ENCODE data around the gene GDF15.
"Not testable (repeated sequence)": the region's sequence is repeated elsewhere in the genome, so short reads cannot be mapped to it uniquely, and the experiment has no call there.

GDF15 gene

DNA sequence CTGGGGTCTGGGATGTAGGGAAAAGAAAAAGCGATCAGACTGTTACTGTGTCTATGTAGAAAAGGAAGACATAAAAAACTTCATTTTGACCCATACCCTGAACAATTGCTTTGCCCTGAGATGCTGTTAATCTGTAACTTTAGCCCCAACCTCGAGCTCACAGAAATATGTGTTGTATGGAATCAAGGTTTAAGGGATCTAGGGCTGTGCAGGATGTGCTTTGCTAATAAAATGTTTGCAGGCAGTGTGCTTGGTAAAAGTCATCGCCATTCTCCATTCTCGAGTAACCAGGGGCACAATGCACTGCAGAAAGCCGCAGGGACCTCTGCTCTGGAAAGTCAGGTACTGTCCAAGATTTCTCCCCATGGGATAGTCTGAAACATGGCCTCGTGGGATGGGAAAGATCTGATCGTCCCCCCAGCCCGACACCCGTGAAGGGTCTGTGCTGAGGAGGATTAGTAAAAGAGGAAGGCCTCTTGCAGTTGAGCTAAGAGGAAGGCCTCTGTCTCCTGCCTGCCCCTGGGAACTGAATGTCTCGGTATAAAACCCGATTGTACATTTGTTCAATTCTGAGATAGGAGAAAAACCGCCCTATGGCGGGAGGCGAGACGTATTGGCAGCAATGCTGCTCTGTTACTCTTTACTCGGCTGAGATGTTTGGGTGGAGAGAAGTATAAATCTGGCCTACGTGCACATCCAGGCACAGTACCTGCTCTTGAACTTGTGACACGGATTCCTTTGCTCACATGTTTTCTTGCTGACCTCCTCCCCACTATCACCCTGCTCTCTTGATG, 16.7 kb downstream of the GDF15 start:
- H3K14ac ChIP-seq (ENCODE audit: low read length); H2BK12ac ChIP-seq (ENCODE audit: low read length); H2AK5ac ChIP-seq (ENCODE audit: low read depth, low read length); H3K27ac ChIP-seq (replicated peaks; ENCODE audit: low read length); H2BK120ac ChIP-seq (ENCODE audit: low read depth, low read length); DNase-seq (ENCODE audit: low spot score); H4K8ac ChIP-seq (ENCODE audit: low read depth, low read length); H3K4me2 ChIP-seq (ENCODE audit: insufficient read depth, low read length, poor library complexity, severe bottlenecking); H3K9ac ChIP-seq (ENCODE audit: low read depth, low read length, poor library complexity); H3K4ac ChIP-seq (ENCODE audit: low read length); H3K23ac ChIP-seq (ENCODE audit: low read depth, low read length, poor library complexity); H4K91ac ChIP-seq (ENCODE audit: low read depth, low read length, poor library complexity); H3K36me3 ChIP-seq (replicated peaks in 1 of 2; ENCODE audit: control insufficient read depth in 2 of 2, insufficient read depth in 2 of 2, low read length in 2 of 2); H2BK15ac ChIP-seq (ENCODE audit: low read length); H2BK5ac ChIP-seq (ENCODE audit: low read length); H3K18ac ChIP-seq (ENCODE audit: low read length); H3K9me3 ChIP-seq (replicated peaks in 1 of 2; ENCODE audit: control insufficient read depth in 2 of 2, insufficient read depth in 1 of 2, low read depth in 1 of 2, low read length in 2 of 2); H3K79me1 ChIP-seq (ENCODE audit: low read depth, low read length); H3K4me1 ChIP-seq (ENCODE audit: control insufficient read depth in 2 of 2, insufficient read depth in 1 of 2, low read depth in 1 of 2, low read length in 2 of 2); H3K4me3 ChIP-seq (ENCODE audit: low read length in 2 of 2); H3K27me3 ChIP-seq (ENCODE audit: control insufficient read depth in 3 of 3, insufficient read depth in 3 of 3, low read depth in 1 of 3, low read length in 3 of 3): not testable (repeated sequence)
- peak overlapping the region; percentile 78 for H2AFZ ChIP-seq (ENCODE audit: low read length)
- no CpG with 5 or more reads among the region's 18 CpGs for WGBS, 2 donors (ENCODE audit: extremely low coverage in 2 of 2, insufficient read length in 2 of 2, insufficient replicate concordance in 1 of 2)

DNA sequence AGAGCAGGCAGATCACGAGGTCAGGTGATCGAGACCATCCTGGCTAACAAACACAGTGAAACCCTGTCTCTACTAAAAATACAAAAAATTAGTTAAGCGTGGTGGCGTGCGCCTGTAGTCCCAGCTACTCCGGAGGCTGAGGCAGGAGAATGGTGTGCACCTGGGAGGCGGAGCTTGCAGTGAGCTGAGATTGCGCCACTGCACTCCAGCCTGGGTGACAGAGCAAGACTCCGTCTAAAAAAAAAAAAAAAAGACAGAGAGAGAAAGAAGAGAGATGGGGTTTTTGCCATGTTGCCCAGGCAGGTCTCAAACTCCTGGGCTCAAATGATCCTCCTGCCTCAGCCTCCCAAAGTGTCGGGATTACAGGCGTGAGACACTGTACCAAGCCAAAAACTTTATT, 19.8 kb downstream of the GDF15 start:
- not testable (repeated sequence) for DNase-seq (ENCODE audit: low spot score); H3K9ac ChIP-seq (ENCODE audit: low read depth, low read length, poor library complexity); H3K79me1 ChIP-seq (ENCODE audit: low read depth, low read length); H2BK12ac ChIP-seq (ENCODE audit: low read length); H3K4me1 ChIP-seq (ENCODE audit: control insufficient read depth in 2 of 2, insufficient read depth in 1 of 2, low read depth in 1 of 2, low read length in 2 of 2); H3K27me3 ChIP-seq (ENCODE audit: control insufficient read depth in 3 of 3, insufficient read depth in 3 of 3, low read depth in 1 of 3, low read length in 3 of 3); H3K23ac ChIP-seq (ENCODE audit: low read depth, low read length, poor library complexity); H4K91ac ChIP-seq (ENCODE audit: low read depth, low read length, poor library complexity); H2AK5ac ChIP-seq (ENCODE audit: low read depth, low read length); H3K4me3 ChIP-seq (ENCODE audit: low read length in 2 of 2); H3K4me2 ChIP-seq (ENCODE audit: insufficient read depth, low read length, poor library complexity, severe bottlenecking); H2AFZ ChIP-seq (ENCODE audit: low read length); H3K4ac ChIP-seq (ENCODE audit: low read length); H3K18ac ChIP-seq (ENCODE audit: low read length); H3K27ac ChIP-seq (replicated peaks; ENCODE audit: low read length); H3K9me3 ChIP-seq (replicated peaks in 1 of 2; ENCODE audit: control insufficient read depth in 2 of 2, insufficient read depth in 1 of 2, low read depth in 1 of 2, low read length in 2 of 2); H3K14ac ChIP-seq (ENCODE audit: low read length); H2BK5ac ChIP-seq (ENCODE audit: low read length); H4K8ac ChIP-seq (ENCODE audit: low read depth, low read length); H3K36me3 ChIP-seq (replicated peaks in 1 of 2; ENCODE audit: control insufficient read depth in 2 of 2, insufficient read depth in 2 of 2, low read length in 2 of 2); H2BK15ac ChIP-seq (ENCODE audit: low read length); H2BK120ac ChIP-seq (ENCODE audit: low read depth, low read length)
- no CpG with 5 or more reads among the region's 11 CpGs for WGBS, 2 donors (ENCODE audit: extremely low coverage in 2 of 2, insufficient read length in 2 of 2, insufficient replicate concordance in 1 of 2)

DNA sequence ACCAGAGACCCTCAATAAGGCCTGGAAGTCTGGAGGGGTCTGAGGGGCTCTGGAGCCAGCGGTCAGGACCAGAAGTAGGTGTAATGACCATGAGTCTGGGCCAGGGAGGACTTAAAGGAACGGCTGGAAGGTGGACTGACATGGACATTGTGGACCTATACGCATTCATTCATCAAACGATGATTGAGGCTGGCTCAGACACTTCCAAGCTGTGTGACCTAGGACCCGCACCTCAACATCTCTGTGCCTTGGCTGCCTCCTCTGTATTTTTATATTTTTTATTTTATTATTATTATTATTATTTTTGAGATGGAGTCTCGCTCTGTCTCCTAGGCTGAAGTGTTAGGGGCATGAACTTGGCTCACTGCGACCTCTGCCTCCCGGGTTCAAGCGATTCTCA, 20.8 kb downstream of the GDF15 start:
- H4K8ac ChIP-seq (ENCODE audit: low read depth, low read length), result no peak overlapping the region
- peaks cover 0 to 7% of the 10 kb centered on the region in 2 donors for H3K4me1 ChIP-seq (ENCODE audit: control insufficient read depth in 2 of 2, insufficient read depth in 1 of 2, low read depth in 1 of 2, low read length in 2 of 2)
- H2BK120ac ChIP-seq (ENCODE audit: low read depth, low read length), result no peak overlapping the region
- H3K9ac ChIP-seq (ENCODE audit: low read depth, low read length, poor library complexity), result no peak overlapping the region
- no peak overlapping the region for H2AK5ac ChIP-seq (ENCODE audit: low read depth, low read length)
- no peak overlapping the region for H2BK5ac ChIP-seq (ENCODE audit: low read length)
- no peak overlapping the region for H2BK12ac ChIP-seq (ENCODE audit: low read length)
- H3K4ac ChIP-seq (ENCODE audit: low read length), result no peak overlapping the region
- no peaks in the 10 kb centered on the region for H3K9me3 ChIP-seq (replicated peaks in 1 of 2; ENCODE audit: control insufficient read depth in 2 of 2, insufficient read depth in 1 of 2, low read depth in 1 of 2, low read length in 2 of 2)
- no peaks in the 10 kb centered on the region for H3K36me3 ChIP-seq (replicated peaks in 1 of 2; ENCODE audit: control insufficient read depth in 2 of 2, insufficient read depth in 2 of 2, low read length in 2 of 2)
- peak overlapping the region; percentile 11 for H3K4me2 ChIP-seq (ENCODE audit: insufficient read depth, low read length, poor library complexity, severe bottlenecking)
- WGBS, 2 donors (ENCODE audit: extremely low coverage in 2 of 2, insufficient read length in 2 of 2, insufficient replicate concordance in 1 of 2), result no CpG with 5 or more reads among the region's 9 CpGs
- no peak overlapping the region for H3K18ac ChIP-seq (ENCODE audit: low read length)
- no peak for DNase-seq (ENCODE audit: low spot score)
- H3K14ac ChIP-seq (ENCODE audit: low read length), result no peak overlapping the region
- no peaks in the 10 kb centered on the region for H3K79me1 ChIP-seq (ENCODE audit: low read depth, low read length)
- no peak overlapping the region for H3K4me3 ChIP-seq (ENCODE audit: low read length in 2 of 2)
- H2AFZ ChIP-seq (ENCODE audit: low read length), result no peak overlapping the region
- H4K91ac ChIP-seq (ENCODE audit: low read depth, low read length, poor library complexity), result no peak overlapping the region
- H2BK15ac ChIP-seq (ENCODE audit: low read length), result no peak overlapping the region
- H3K27ac ChIP-seq (replicated peaks; ENCODE audit: low read length), result no peak overlapping the region
- no peaks in the 10 kb centered on the region for H3K27me3 ChIP-seq (ENCODE audit: control insufficient read depth in 3 of 3, insufficient read depth in 3 of 3, low read depth in 1 of 3, low read length in 3 of 3)
- H3K23ac ChIP-seq (ENCODE audit: low read depth, low read length, poor library complexity), result no peak overlapping the region

DNA sequence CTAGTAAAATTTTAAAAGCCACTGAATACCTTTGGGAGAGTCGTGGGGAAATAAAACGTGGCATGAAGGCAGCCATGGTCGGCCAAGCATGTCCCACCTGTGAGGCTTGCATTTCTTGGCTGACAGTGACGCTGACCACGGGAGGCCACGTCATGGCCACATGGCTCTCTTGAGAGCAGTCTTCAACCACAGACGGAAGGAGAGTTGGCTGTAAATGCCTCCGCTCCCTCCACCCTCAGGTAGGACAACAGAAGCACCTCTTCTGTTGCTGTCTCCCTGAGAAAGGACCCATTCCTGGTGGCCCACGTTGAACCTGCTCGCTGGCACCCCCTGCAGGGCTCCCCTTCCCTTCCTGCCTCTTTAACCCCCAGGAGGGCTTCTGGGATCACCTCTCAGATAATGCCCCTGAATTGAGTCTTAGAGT, 22.1 kb downstream of the GDF15 start:
- Histone ChIP-seq H2BK12ac (ENCODE audit: low read length) (no peak overlapping the region), H3K14ac (ENCODE audit: low read length) (no peak overlapping the region), H3K79me1 (ENCODE audit: low read depth, low read length) (no peaks in the 10 kb centered on the region), H2BK15ac (ENCODE audit: low read length) (no peak overlapping the region), H3K23ac (ENCODE audit: low read depth, low read length, poor library complexity) (no peak overlapping the region), H3K4me2 (ENCODE audit: insufficient read depth, low read length, poor library complexity, severe bottlenecking) (no peak overlapping the region), H3K9ac (ENCODE audit: low read depth, low read length, poor library complexity) (no peak overlapping the region), H2AK5ac (ENCODE audit: low read depth, low read length) (no peak overlapping the region), H2AFZ (ENCODE audit: low read length) (no peak overlapping the region), H4K91ac (ENCODE audit: low read depth, low read length, poor library complexity) (no peak overlapping the region), H3K18ac (ENCODE audit: low read length) (peak overlapping the region; percentile 52), H3K27me3 (ENCODE audit: control insufficient read depth in 3 of 3, insufficient read depth in 3 of 3, low read depth in 1 of 3, low read length in 3 of 3) (no peaks in the 10 kb centered on the region), H3K4me1 (ENCODE audit: control insufficient read depth in 2 of 2, insufficient read depth in 1 of 2, low read depth in 1 of 2, low read length in 2 of 2) (no peaks in the 10 kb centered on the region), H3K4ac (ENCODE audit: low read length) (no peak overlapping the region), H3K36me3 (replicated peaks in 1 of 2; ENCODE audit: control insufficient read depth in 2 of 2, insufficient read depth in 2 of 2, low read length in 2 of 2) (no peaks in the 10 kb centered on the region), H3K9me3 (replicated peaks in 1 of 2; ENCODE audit: control insufficient read depth in 2 of 2, insufficient read depth in 1 of 2, low read depth in 1 of 2, low read length in 2 of 2) (no peaks in the 10 kb centered on the region), H2BK5ac (ENCODE audit: low read length) (no peak overlapping the region), H3K4me3 (ENCODE audit: low read length in 2 of 2) (no peak overlapping the region), H4K8ac (ENCODE audit: low read depth, low read length) (no peak overlapping the region), H3K27ac (replicated peaks; ENCODE audit: low read length) (no peak overlapping the region), H2BK120ac (ENCODE audit: low read depth, low read length) (no peak overlapping the region)
- no peak for DNase-seq (ENCODE audit: low spot score)
- no CpG with 5 or more reads among the region's 10 CpGs for WGBS, 2 donors (ENCODE audit: extremely low coverage in 2 of 2, insufficient read length in 2 of 2, insufficient replicate concordance in 1 of 2)

Measured in neuronal stem cell (in vitro differentiated cells).